ENCODE results near the gene INSL3. TPM values are rescaled to one million over a fixed set of nuclear protein-coding genes. Genes with fewer than 3 reads are reported as not detected.

Gene INSL3
- total and polyA plus RNA-seq, 4 donors = 1.5 TPM; not detected in 3

DNA sequence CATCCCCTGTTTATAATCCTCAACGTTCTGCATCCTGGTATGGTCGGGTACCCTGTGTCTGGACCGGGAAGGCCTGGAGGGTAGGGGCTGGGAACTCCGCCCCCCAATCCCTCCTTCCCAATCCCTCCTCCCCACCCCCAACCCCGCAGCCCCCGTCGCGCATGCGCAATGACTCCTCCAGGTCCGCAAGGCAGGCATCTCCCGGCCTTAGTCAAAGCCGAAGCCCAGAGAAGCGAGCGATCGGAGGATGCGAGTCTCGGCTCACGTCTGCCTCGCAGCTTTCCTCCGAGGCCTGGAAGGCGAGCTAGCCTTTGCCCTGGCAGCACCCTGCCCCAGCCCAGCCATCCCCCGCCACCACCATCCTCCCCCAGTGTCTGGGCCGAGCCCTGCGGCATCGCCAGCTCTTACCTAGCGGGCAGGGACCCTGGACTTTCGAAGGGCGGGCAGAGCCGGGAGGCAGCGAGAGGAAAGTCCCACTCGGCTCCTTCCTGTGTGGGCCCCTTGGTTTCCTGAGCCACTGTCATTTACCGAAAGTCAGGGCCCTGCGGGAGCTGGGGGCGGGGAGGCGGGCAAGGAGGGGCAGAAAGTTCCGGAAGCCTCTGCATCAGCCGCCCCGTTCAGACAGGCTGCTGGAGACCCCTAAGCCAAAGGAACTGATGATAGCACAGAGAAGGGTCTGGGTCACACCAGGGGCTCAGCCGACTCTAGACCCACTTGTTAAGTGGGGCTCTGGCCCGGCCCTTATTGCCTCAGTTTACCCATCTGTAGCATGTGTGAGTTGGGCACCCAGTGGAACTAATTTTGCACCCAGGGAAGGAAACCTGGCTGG, 26.4 kb upstream of the INSL3 start, which contains the start of gene JAK3:
Gene JAK3 (minus strand): TSS at position 445 of the 829 bp plus-strand sequence. CDS start 3,565 bp downstream, outside the sequence.
- Histone ChIP-seq H3K4me3 (peak within 1 kb of the TSS; percentile 5), H3K27ac (ENCODE audit: low read depth in 1 of 2, low read length in 1 of 2) (peak within 1 kb of the TSS in 1 of 2 donors; percentile 50), H3K27me3 (ENCODE audit: control insufficient read depth in 3 of 3, insufficient read depth in 3 of 3, low read length in 2 of 3) (peaks cover 0 to 10% (median 0%) of the 10 kb centered on the region in 3 donors), H3K36me3 (ENCODE audit: control insufficient read depth in 4 of 4, insufficient read depth in 4 of 4, low read length in 4 of 4) (peaks cover 0 to 6% (median 0%) of the 10 kb centered on the region in 4 donors), H3K9ac (ENCODE audit: insufficient read depth in 1 of 2, low read length in 2 of 2) (no peak within 1 kb of the TSS), H3K4me1 (ENCODE audit: control insufficient read depth in 5 of 5, insufficient read depth in 5 of 5, low read length in 5 of 5) (peaks cover 0 to 7% (median 0%) of the 10 kb centered on the region in 5 donors), H3K9me3 (ENCODE audit: control insufficient read depth in 4 of 4, insufficient read depth in 3 of 4, low read length in 3 of 4) (no peaks in the 10 kb centered on the region)
- ATAC-seq (ENCODE audit: insufficient read depth, low FRiP score) = peak; percentile 57
- peak; percentile 86 to 88 (median 87) for DNase-seq
- WGBS, 2 donors = 4 to 6% methylated on average over 40 of the region's 40 CpGs
- TF ChIP-seq, protein P1, sequence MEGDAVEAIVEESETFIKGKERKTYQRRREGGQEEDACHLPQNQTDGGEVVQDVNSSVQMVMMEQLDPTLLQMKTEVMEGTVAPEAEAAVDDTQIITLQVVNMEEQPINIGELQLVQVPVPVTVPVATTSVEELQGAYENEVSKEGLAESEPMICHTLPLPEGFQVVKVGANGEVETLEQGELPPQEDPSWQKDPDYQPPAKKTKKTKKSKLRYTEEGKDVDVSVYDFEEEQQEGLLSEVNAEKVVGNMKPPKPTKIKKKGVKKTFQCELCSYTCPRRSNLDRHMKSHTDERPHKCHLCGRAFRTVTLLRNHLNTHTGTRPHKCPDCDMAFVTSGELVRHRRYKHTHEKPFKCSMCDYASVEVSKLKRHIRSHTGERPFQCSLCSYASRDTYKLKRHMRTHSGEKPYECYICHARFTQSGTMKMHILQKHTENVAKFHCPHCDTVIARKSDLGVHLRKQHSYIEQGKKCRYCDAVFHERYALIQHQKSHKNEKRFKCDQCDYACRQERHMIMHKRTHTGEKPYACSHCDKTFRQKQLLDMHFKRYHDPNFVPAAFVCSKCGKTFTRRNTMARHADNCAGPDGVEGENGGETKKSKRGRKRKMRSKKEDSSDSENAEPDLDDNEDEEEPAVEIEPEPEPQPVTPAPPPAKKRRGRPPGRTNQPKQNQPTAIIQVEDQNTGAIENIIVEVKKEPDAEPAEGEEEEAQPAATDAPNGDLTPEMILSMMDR (IDR thresholded peaks at IDR 0.05; ENCODE audit: control extremely low read depth, extremely low read depth) = no peak

DNA sequence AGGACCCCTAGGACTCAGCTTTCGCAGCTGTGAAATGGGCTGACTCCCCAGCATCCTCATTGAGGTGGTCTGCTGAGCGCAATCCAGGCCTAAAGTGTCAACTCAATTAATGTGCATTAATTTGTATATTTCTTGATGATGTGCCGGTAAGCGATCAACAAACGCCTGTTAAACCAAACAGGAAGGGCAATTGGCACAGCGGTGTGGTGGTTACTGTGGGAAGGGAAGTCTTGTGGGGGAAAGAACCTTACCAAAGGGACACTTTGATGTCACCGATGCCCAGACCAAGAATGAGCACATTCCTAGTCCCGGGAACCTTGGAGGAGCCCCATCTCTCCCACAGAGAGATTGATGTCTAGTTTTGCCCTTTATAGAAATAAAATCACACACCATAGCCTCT, 24.8 kb upstream of the INSL3 start:
- Histone ChIP-seq H3K27ac (ENCODE audit: low read depth in 1 of 2, low read length in 1 of 2) (no peak overlapping the region), H3K27me3 (ENCODE audit: control insufficient read depth in 3 of 3, insufficient read depth in 3 of 3, low read length in 2 of 3) (peaks cover 0 to 14% (median 0%) of the 10 kb centered on the region in 3 donors)

DNA sequence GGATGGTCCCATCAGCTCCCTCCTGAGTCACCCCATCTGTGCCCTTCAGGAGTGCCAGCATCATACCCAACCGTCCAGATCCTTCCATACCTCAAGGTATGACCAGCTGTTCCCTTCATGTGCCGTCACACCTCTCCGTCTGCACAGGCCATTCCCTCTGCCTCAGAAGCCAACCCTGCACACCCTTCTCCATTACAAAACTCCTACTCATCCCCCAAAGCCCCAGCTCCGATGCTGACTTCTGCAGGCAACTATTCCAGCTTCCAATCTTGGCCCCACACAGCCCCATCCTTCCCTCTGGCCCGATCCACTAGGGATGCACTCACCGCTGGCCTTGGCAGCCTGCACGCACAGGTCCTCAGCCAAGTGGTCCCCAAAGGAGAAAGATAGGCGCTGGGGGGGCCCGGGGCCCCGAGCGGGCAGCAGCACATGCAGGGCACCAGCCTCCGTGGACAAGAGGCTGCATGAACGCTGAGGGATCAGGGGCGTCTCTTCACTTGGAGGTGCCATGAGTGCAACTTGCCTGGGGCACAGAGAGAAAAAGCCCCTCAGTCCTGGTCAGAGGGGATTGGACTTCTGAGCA, 22.7 kb upstream of the INSL3 start:
- 84 to 85% methylated on average over 14 of the region's 14 CpGs for WGBS, 2 donors
- Histone ChIP-seq H3K4me3 (no peak overlapping the region), H3K27ac (ENCODE audit: low read depth in 1 of 2, low read length in 1 of 2) (no peak overlapping the region), H3K9ac (ENCODE audit: insufficient read depth in 1 of 2, low read length in 2 of 2) (no peak overlapping the region), H3K36me3 (ENCODE audit: control insufficient read depth in 4 of 4, insufficient read depth in 4 of 4, low read length in 4 of 4) (peaks cover 0 to 16% (median 0%) of the 10 kb centered on the region in 4 donors), H3K27me3 (ENCODE audit: control insufficient read depth in 3 of 3, insufficient read depth in 3 of 3, low read length in 2 of 3) (peaks cover 0 to 15% (median 0%) of the 10 kb centered on the region in 3 donors), H3K9me3 (ENCODE audit: control insufficient read depth in 4 of 4, insufficient read depth in 3 of 4, low read length in 3 of 4) (peaks cover 0 to 2% (median 0%) of the 10 kb centered on the region in 4 donors), H3K4me1 (ENCODE audit: control insufficient read depth in 5 of 5, insufficient read depth in 5 of 5, low read length in 5 of 5) (peaks cover 0 to 8% (median 0%) of the 10 kb centered on the region in 5 donors)
- TF ChIP-seq, protein P1 (IDR thresholded peaks at IDR 0.05; ENCODE audit: control extremely low read depth, extremely low read depth) = no peak
- ATAC-seq (ENCODE audit: insufficient read depth, low FRiP score) (no peak), DNase-seq (no peak)

More for the DNA sequence above, 24.8 kb upstream of the INSL3 start:
- WGBS, 2 donors = 37 to 61% methylated on average over 8 of the region's 8 CpGs
- ATAC-seq (ENCODE audit: insufficient read depth, low FRiP score) = no peak
- TF ChIP-seq, protein P1 (IDR thresholded peaks at IDR 0.05; ENCODE audit: control extremely low read depth, extremely low read depth) = no peak
- H3K4me3 ChIP-seq = no peak overlapping the region
- DNase-seq = no peak
- H3K9ac ChIP-seq (ENCODE audit: insufficient read depth in 1 of 2, low read length in 2 of 2) = no peak overlapping the region
- peaks cover 0 to under 1% (median 0%) of the 10 kb centered on the region in 4 donors for H3K9me3 ChIP-seq (ENCODE audit: control insufficient read depth in 4 of 4, insufficient read depth in 3 of 4, low read length in 3 of 4)
- H3K4me1 ChIP-seq (ENCODE audit: control insufficient read depth in 5 of 5, insufficient read depth in 5 of 5, low read length in 5 of 5) = peaks cover 0 to 8% (median 0%) of the 10 kb centered on the region in 5 donors
- H3K36me3 ChIP-seq (ENCODE audit: control insufficient read depth in 4 of 4, insufficient read depth in 4 of 4, low read length in 4 of 4) = peaks cover 0 to 10% (median 0%) of the 10 kb centered on the region in 4 donors
